Stimulated activated CD4-positive, alpha-beta T cell treated with anti-CD3 and anti-CD28 coated beads, TNF-alpha, amount 100 ng/mL, for 1 hour (primary cell): Measurements from ENCODE around the gene ULK4.

Experiments used
- DNase-seq, 3 donors: peaks; one replicate each; pipeline ENCODE4 v3.0.0-alpha.2; 2020; ENCODE audit warnings: low read depth in 3 of 3, low spot score in 1 of 3

Gene ULK4

GRCh38 chr3:41277790-41278465 lies 684.0 kb downstream of the ULK4 start:
- DNase-seq: no peak

- no peak for DNase-seq
These were observed 685.7 kb downstream of the ULK4 start for GRCh38 chr3:41276191-41276590.

- no peak for DNase-seq
These were observed 686.8 kb downstream of the ULK4 start for GRCh38 chr3:41274944-41275668.

GRCh38 chr3:41272667-41273066 lies 689.2 kb downstream of the ULK4 start:
- DNase-seq: no peak

- DNase-seq: no peak
These were observed 693.8 kb downstream of the ULK4 start for GRCh38 chr3:41267975-41268640.

- DNase-seq: no peak
These were observed 696.1 kb downstream of the ULK4 start for GRCh38 chr3:41265823-41266273.

- no peak for DNase-seq
These were observed 696.8 kb downstream of the ULK4 start for GRCh38 chr3:41265011-41265545.

GRCh38 chr3:41260063-41260450 lies 701.8 kb downstream of the ULK4 start:
- DNase-seq: no peak

- no peak for DNase-seq
These were observed 702.3 kb downstream of the ULK4 start for GRCh38 chr3:41259449-41260062.

- DNase-seq: no peak
These were observed 703.6 kb downstream of the ULK4 start for GRCh38 chr3:41258239-41258800.

GRCh38 chr3:41251593-41251992 lies 710.3 kb downstream of the ULK4 start:
- DNase-seq: no peak

- no peak for DNase-seq
These were observed 711.1 kb downstream of the ULK4 start for GRCh38 chr3:41250825-41251224.

- no peak for DNase-seq
These were observed 712.6 kb downstream of the ULK4 start for GRCh38 chr3:41249318-41249717.

GRCh38 chr3:41248525-41248924 lies 713.4 kb downstream of the ULK4 start:
- DNase-seq: no peak

GRCh38 chr3:41247055-41248004 lies 714.6 kb downstream of the ULK4 start:
- DNase-seq: no peak

GRCh38 chr3:41244620-41245336 lies 717.1 kb downstream of the ULK4 start:
- DNase-seq: no peak

- DNase-seq: no peak
These were observed 718.7 kb downstream of the ULK4 start for GRCh38 chr3:41243183-41243582.

- no peak for DNase-seq
These were observed 719.9 kb downstream of the ULK4 start for GRCh38 chr3:41241800-41242571.

GRCh38 chr3:41241161-41241560 lies 720.7 kb downstream of the ULK4 start:
- no peak for DNase-seq
